SIG-M5 treated with dmso at 0.1 percent for 504 hours (cell line): ENCODE data around the gene KRTAP12-2.

Experiments
- DNase-seq: peaks from one replicate; lab custom pipeline; 2025; ENCODE audit not compliant: unreplicated experiment; lab: John Stamatoyannopoulos, UW

KRTAP12-2 gene

GRCh38 chr21:44666401-44667320 lies at the start of gene KRTAP12-2:
KRTAP12-2 (minus strand) TSS chr21:44666927; CDS start chr21:44666886, 41 bp downstream.
- DNase-seq = no peak

GRCh38 chr21:44714905-44715304 lies 48.2 kb upstream of the KRTAP12-2 start:
- DNase-seq = no peak

DNA sequence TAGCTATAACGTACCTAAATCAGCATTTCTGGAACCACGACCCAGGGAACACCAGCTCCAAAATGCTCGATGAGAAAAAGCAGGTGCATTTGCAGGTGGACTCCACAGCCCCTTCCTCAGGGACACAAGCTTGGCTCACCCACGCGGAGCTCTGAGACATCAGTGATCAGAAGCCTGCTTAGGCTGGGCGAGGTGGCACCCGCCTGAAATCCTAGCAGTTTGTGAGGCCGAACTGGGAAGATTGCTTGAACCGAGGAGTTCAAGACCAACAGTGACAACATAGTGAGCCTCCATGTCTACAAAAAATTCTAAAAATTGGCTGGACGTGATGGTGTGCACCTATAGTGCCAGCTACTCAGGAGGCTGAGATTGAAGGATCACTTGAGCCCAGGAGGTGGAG lies 47.1 kb upstream of the KRTAP12-2 start:
- no peak for DNase-seq

- no peak for DNase-seq
These were observed 46.4 kb upstream of the KRTAP12-2 start for GRCh38 chr21:44713130-44713529.

DNA sequence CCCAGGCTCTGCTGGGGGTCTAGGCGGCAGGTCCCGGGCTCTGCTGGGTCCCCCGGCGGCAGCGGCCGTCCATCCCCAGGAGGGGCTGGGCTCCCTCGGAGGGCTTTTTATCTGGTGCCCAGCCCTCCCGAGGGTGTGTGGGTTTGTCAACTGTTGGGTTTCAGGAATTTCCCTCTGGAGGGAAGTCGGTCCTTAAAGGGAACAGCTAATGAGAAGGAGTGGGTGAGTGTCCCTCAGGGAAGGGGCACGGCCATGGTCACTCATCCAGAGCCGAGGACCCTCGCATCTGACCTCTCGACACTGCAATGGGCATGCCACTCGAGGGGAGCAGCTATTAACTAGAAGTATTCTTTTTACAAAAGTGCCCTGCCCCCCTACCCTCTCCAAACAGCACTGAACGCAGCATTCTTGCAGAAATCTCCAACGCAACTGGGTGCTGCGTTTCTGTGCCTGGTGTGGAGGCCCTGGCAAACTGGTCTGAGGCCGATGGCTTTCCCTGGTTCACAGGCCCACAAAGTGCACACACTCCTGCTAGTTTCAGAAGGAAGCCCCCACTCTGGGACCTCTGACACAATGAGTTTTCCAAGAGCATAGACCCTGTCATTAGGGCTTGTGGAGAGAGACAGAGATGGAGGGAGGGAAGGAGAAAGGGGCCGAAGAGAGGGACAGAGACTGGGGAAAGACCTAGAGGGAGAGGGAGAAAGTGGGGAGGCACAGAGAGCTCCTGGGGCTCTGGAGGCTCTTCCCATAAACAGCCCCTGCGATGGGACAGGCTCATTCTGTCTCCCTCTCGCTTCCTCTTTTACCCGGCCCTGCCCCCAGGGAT lies 45.7 kb upstream of the KRTAP12-2 start:
- DNase-seq = no peak

DNA sequence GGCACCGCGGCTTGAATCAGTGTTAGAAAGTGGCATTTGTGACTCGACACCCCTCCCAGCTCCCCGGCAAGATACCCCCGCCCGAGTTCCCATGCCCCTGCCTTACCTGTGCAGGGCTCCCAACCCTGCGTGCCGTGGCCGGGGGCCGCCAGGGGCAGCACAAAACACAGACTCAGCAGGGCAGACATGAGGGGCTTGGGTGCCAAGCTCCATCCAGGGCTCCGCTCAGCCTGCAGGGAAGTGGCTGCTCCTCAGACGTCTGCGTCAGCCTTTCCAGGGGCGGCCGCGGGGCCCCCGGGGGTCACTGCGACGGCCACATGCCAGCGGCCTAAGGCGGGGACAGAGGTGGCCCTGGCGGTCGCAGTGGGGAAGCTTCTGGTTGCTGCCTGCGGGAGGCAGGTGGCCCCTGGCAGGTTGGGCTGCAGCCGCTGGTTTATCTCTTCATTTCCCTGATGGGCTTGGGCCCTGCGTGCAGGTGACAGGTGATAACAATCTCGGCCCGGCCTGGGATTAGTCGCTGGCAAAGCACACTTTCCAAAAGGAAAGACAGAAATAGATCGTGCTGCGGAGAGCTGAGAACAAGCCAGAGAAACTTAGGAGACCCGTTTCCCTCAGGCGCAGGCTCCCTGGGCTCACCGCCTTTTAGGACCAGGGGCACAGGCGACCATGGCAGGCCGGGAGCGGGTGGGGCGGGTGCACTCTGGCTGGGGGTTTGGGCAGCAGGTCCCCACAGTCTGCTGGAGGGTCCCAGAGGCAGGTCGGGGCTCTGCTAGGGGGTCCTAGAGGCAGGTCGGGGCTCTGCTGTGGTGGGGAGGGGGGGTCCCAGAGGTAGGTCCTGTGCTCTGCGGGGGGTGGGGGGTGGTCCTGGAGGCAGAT lies 44.8 kb upstream of the KRTAP12-2 start, which contains the start of gene TSPEAR:
Gene TSPEAR, minus strand, starts transcription at position 246 of the 876 bp plus-strand sequence. Its CDS starts 58 bp downstream, at position 188.
- DNase-seq = no peak

GRCh38 chr21:44710756-44711326 lies 44.1 kb upstream of the KRTAP12-2 start:
- no peak for DNase-seq

- no peak for DNase-seq
These were observed 43.6 kb upstream of the KRTAP12-2 start for GRCh38 chr21:44710294-44710665.

DNA sequence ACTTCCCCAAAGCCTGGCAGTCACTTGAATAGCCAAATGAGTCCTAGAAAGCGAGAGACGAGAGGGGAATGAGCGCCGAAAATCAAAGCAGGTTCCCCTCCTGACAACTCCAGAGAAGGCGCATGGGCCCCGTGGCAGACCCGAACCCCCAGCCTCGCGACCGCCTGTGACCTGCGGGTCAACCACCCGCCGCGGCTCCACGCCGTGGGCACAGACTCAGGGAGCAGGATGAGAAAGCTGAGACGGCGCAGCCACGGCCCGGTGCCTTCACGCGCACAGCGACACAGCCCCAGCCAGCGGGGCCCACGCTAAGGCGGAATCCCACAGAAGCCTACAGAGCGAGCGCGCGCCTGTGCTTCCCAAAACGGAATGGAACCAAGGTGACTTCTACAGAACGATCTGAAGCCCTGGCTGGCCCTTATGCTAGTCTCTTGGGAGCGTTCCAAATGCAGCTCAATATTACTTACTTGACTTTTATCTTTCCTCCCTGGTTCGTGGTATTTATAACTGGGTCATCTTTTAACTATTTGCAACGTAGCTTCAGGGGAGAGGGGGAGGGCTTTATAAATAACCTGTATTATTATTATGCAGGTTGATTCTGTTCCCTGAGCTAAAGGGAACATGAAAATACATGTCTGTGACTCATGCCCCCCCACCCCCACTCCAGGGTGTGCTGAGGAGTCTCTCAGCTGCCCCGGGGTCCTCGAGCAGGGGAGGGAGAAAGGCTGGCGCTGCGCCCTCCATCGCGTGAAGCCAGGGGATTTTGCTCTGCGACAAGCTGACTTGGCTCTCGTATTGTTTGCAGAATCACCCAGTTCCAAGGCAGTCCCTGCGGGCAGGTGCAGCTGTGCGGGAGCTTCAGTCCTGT lies 42.9 kb upstream of the KRTAP12-2 start:
- no peak for DNase-seq

- no peak for DNase-seq
These were observed 42.2 kb upstream of the KRTAP12-2 start for GRCh38 chr21:44708866-44709425.

DNA sequence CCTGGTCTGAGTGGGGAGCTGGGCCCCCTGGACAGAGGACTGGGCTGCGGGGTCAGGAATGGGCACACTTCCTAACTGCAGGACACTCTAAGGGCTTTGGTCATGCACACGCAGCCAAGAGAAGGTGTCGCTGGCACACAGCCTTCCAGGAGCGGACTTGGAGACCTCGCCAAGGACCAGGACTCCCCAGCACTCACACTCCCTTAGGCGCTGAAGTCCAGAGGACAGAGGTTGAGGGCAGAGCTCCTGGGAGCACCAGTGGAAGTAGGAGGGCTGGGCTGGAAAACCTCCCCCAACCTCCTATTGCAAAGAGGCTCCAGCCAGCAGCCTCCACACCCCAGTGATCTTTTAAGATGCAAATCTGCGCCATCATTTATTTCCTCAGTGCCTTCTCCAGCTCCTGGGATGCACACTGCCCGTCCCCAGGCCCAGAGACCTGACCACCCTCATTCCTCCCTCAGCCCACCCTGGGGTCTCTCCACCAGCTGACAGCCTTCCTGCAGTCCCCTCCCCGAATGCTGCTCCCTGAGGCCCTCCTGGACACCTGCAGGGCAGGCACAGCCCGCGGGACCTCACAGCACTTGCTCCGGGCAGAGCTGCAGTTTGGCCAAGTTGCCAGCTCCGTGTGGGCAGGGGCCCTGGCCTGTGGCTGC lies 41.6 kb upstream of the KRTAP12-2 start:
- no peak for DNase-seq

GRCh38 chr21:44706706-44707581 lies 40.2 kb upstream of the KRTAP12-2 start:
- no peak for DNase-seq

- DNase-seq = no peak
These were observed 39.4 kb upstream of the KRTAP12-2 start for GRCh38 chr21:44706026-44706705.

GRCh38 chr21:44704636-44705001 lies 37.9 kb upstream of the KRTAP12-2 start:
- no peak for DNase-seq

- DNase-seq = no peak
These were observed 37.3 kb upstream of the KRTAP12-2 start for GRCh38 chr21:44703731-44704635.
